Uterus (tissue), 4 donors: ENCODE measurements around the gene PNKD. TPM values are rescaled to one million over a fixed set of nuclear protein-coding genes. Genes with fewer than 3 reads are reported as not detected.
A peak's percentile ranks its signal among the peaks of the same experiment; 100 is the strongest.

Experiments
- DNase-seq, 2 donors: peaks; one replicate each; pipeline ENCODE4 v3.0.0-alpha.2; 2019 to 2020
- H3K27ac ChIP-seq, 2 donors: fragments of 200-600 bp; sonication (generic); 1 replicate in 1 of 2; 2 replicates in 1 of 2; pipeline ENCODE4 v1.5.1; 2016 to 2018
- H3K27me3 ChIP-seq, 2 donors: fragments of 200-600 bp; sonication (generic); one replicate each; pipeline ENCODE4 v1.5.1; 2018 to 2019; ENCODE audit warnings: control low read depth in 1 of 2
- H3K36me3 ChIP-seq, 2 donors: fragments of 200-600 bp; sonication (generic); one replicate each; pipeline ENCODE4 v1.5.1; 2019; ENCODE audit warnings: control low read depth in 1 of 2
- H3K4me1 ChIP-seq, 2 donors: fragments of 200-600 bp; sonication (generic); one replicate each; pipeline ENCODE4 v1.5.1; 2018 to 2019; ENCODE audit warnings: control low read depth in 1 of 2
- H3K4me3 ChIP-seq, 2 donors: fragments of 200-600 bp; sonication (generic); 1 replicate in 1 of 2; 2 replicates in 1 of 2; pipeline ENCODE4 v1.5.1; 2018 to 2019; ENCODE audit warnings: mild to moderate bottlenecking in 1 of 2
- H3K9me3 ChIP-seq, 2 donors: fragments of 200-600 bp; sonication (generic); one replicate each; pipeline ENCODE4 v1.5.1; 2019; ENCODE audit warnings: control low read depth in 1 of 2
- CTCF ChIP-seq, 4 experiments: fragments of 200-600 bp in 2 of 4; fragments of 450-650 bp in 2 of 4; sonication (generic) in 2 of 4; IDR thresholded peaks; one replicate each; pipeline ENCODE4 v1.5.1; 2016 to 2019; ENCODE audit warnings: antibody characterized with exemption in 4 of 4, mild to moderate bottlenecking in 2 of 4, moderate library complexity in 1 of 4
- POLR2A ChIP-seq, 2 donors: fragments of 450-650 bp; IDR thresholded peaks; one replicate each; pipeline ENCODE4 v1.6.1; 2016; ENCODE audit warnings: antibody characterized with exemption in 2 of 2, mild to moderate bottlenecking in 1 of 2, moderate library complexity in 1 of 2
- intact Hi-C: fragments of 100-400 bp; cut with DNase I; formaldehyde crosslinking; loops from one replicate; pipeline ENCODE4 v1.15.1; 2023; ENCODE audit warnings: low total_unique reads
- total RNA-seq, 4 donors: library from RNA; depleted of rRNA in 3 of 4; stranded (reverse); fragments of >200 nt in 3 of 4; gene quantifications; one replicate each; pipeline versions ENCODE4 v1.1.0 to v1.2.4, GENCODE V29; 2014 to 2023
- donor health status: DM: yes; HTN: yes; CAD: no.

The PNKD gene
- total RNA-seq, 4 donors from 2014 or later, result 11.8 to 47.8 (median 31.7) TPM

- Histone ChIP-seq H3K27ac (no peak overlapping the region), H3K27me3 (no peaks in the 10 kb centered on the region), H3K4me1 (peaks cover 9 to 18% of the 10 kb centered on the region in 2 donors), H3K36me3 (no peaks in the 10 kb centered on the region), H3K9me3 (no peaks in the 10 kb centered on the region), H3K4me3 (no peak overlapping the region)
- DNase-seq, result no peak
- intact Hi-C loops, result loop anchor here (10.0 kb wide), 1 partner anchor 52 kb away; the partner anchor contains the start of gene ARPC2
- TF ChIP-seq CTCF (IDR thresholded peaks at IDR 0.05) (no peak), POLR2A (IDR thresholded peaks at IDR 0.05) (no peak)
Measured at GRCh38 chr2:218267259-218267658, 3.1 kb upstream of the PNKD start.

- intact Hi-C loops, result no loop called here
Measured at GRCh38 chr2:218270721-218271486, 585 bp downstream of the PNKD start.

GRCh38 chr2:218271487-218271797, 1.1 kb downstream of the PNKD start:
- no peak for DNase-seq
- Histone ChIP-seq H3K27me3 (no peaks in the 10 kb centered on the region), H3K4me1 (peaks cover 11 to 22% of the 10 kb centered on the region in 2 donors), H3K9me3 (no peaks in the 10 kb centered on the region), H3K36me3 (no peaks in the 10 kb centered on the region), H3K4me3 (peak overlapping the region; percentile 82 to 85), H3K27ac (peak overlapping the region; percentile 21 to 86)
- intact Hi-C loops, result no loop called here
- no peak for TF ChIP-seq CTCF (IDR thresholded peaks at IDR 0.05)
- TF ChIP-seq POLR2A (IDR thresholded peaks at IDR 0.05), result no peak

More at GRCh38 chr2:218270721-218271486, 585 bp downstream of the PNKD start:
- Histone ChIP-seq H3K27ac (peak overlapping the region; percentile 65 to 86), H3K9me3 (no peaks in the 10 kb centered on the region), H3K36me3 (no peaks in the 10 kb centered on the region), H3K27me3 (no peaks in the 10 kb centered on the region), H3K4me1 (peaks cover 11 to 22% of the 10 kb centered on the region in 2 donors), H3K4me3 (peak overlapping the region; percentile 82 to 85)
- TF ChIP-seq CTCF (IDR thresholded peaks at IDR 0.05) (no peak), POLR2A (IDR thresholded peaks at IDR 0.05) (no peak)
- no peak for DNase-seq

- DNase-seq, result no peak
- Histone ChIP-seq H3K9me3 (no peaks in the 10 kb centered on the region), H3K27ac (peak overlapping the region; percentile 76 to 86), H3K4me3 (no peak overlapping the region), H3K36me3 (no peaks in the 10 kb centered on the region), H3K27me3 (no peaks in the 10 kb centered on the region), H3K4me1 (peaks cover 11 to 22% of the 10 kb centered on the region in 2 donors)
- TF ChIP-seq CTCF (IDR thresholded peaks at IDR 0.05), result no peak
- no peak for TF ChIP-seq POLR2A (IDR thresholded peaks at IDR 0.05)
- intact Hi-C loops, result no loop called here
Measured at GRCh38 chr2:218271865-218272530, 1.7 kb downstream of the PNKD start.
